GM23338 (cell line): ENCODE data around the gene FBXO8. TPM values are rescaled to one million over a fixed set of nuclear protein-coding genes. Genes with fewer than 3 reads are reported as not detected.

Experiments used
- ATAC-seq: fragments of 200-7000 bp; cut with Tn5 transposase; 3 replicates; pipeline ENCODE4 v1.9.1; 2020
- DNase-seq: peaks from one replicate; pipeline ENCODE4 v3.0.0-alpha.2; 2015; ENCODE audit warnings: low spot score
- H2AFZ ChIP-seq: fragments of 200-600 bp; sonication (generic); 2 replicates; pipeline ENCODE4 v1.8.0; 2016; ENCODE audit warnings: antibody characterized with exemption, mild to moderate bottlenecking, moderate library complexity
- H3F3A ChIP-seq: fragments of 200-600 bp; sonication (generic); replicated peaks from 2 replicates; pipeline ENCODE4 v1.8.0; 2017; ENCODE audit warnings: antibody characterized with exemption, mixed run types, low read depth
- H3K27ac ChIP-seq: fragments of 200-600 bp; sonication (generic); 2 replicates; pipeline ENCODE4 v1.6.1; 2016; ENCODE audit warnings: low read depth
- H3K27me3 ChIP-seq: fragments of 200-600 bp; sonication (generic); 2 replicates; pipeline ENCODE4 v1.8.0; 2016; ENCODE audit warnings: mild to moderate bottlenecking, mixed run types, moderate library complexity; ENCODE audit not compliant: insufficient read depth
- H3K36me3 ChIP-seq: fragments of 200-600 bp; sonication (generic); 2 replicates; pipeline ENCODE4 v1.8.0; 2016; ENCODE audit warnings: mild to moderate bottlenecking; ENCODE audit not compliant: insufficient read depth
- H3K4me1 ChIP-seq: fragments of 200-600 bp; sonication (generic); 2 replicates; pipeline ENCODE4 v1.8.0; 2016; ENCODE audit warnings: mild to moderate bottlenecking, moderate library complexity; ENCODE audit not compliant: insufficient read depth
- H3K4me2 ChIP-seq: fragments of 200-600 bp; sonication (generic); 2 replicates; pipeline ENCODE4 v1.7.1; 2017; ENCODE audit warnings: mixed run types
- H3K4me3 ChIP-seq: fragments of 200-600 bp; sonication (generic); 2 replicates; pipeline ENCODE4 v1.6.1; 2016; ENCODE audit warnings: mixed run types
- H3K79me2 ChIP-seq: fragments of 200-600 bp; sonication (generic); replicated peaks from 2 replicates; pipeline ENCODE4 v1.8.0; 2017; ENCODE audit warnings: mild to moderate bottlenecking; ENCODE audit not compliant: insufficient read depth
- H3K9me2 ChIP-seq: fragments of 200-600 bp; sonication (generic); 2 replicates; pipeline ENCODE4 v1.8.0; 2017; ENCODE audit not compliant: insufficient read depth
- H4K20me1 ChIP-seq: fragments of 200-600 bp; sonication (generic); replicated peaks from 2 replicates; pipeline ENCODE4 v1.8.0; 2017; ENCODE audit warnings: mild to moderate bottlenecking; ENCODE audit not compliant: insufficient read depth
- H3K27ac Mint-ChIP-seq: 2 replicates; pipeline ENCODE4 v1.8.0; 2020; ENCODE audit warnings: inconsistent platforms, mild to moderate bottlenecking, moderate library complexity, mixed read lengths
- H3K27me3 Mint-ChIP-seq: 3 replicates; pipeline ENCODE4 v1.8.0; 2022; ENCODE audit warnings: low read depth, mild to moderate bottlenecking, moderate library complexity, mixed read lengths, inconsistent platforms; ENCODE audit not compliant: insufficient read depth, poor library complexity
- H3K36me3 Mint-ChIP-seq: 3 replicates; pipeline ENCODE4 v1.8.0; 2021; ENCODE audit warnings: low read depth, mild to moderate bottlenecking, inconsistent platforms, moderate library complexity, mixed read lengths
- H3K4me1 Mint-ChIP-seq: 3 replicates; pipeline ENCODE4 v1.8.0; 2020; ENCODE audit warnings: mild to moderate bottlenecking, inconsistent platforms, mixed read lengths
- H3K4me3 Mint-ChIP-seq: 3 replicates; pipeline ENCODE4 v1.8.0; 2021; ENCODE audit warnings: moderate library complexity, mild to moderate bottlenecking, inconsistent platforms, mixed read lengths
- H3K9me3 Mint-ChIP-seq: 3 replicates; pipeline ENCODE4 v1.8.0; 2020; ENCODE audit warnings: moderate library complexity, mild to moderate bottlenecking, inconsistent platforms, mixed read lengths
- CREB1 ChIP-seq: fragments of 250-450 bp; sonication (Bioruptor Pico); IDR thresholded peaks from 2 replicates; pipeline ENCODE4 v1.5.0; 2020; ENCODE audit warnings: low read depth, mild to moderate bottlenecking, moderate library complexity
- CTCF ChIP-seq, 2 experiments: fragments of 200-600 bp in 1 of 2; sonication (generic) in 1 of 2; conservative IDR thresholded peaks; 2 replicates each; pipeline versions ENCODE4 v1.5.1 to v1.6.1; 2016 to 2017; ENCODE audit warnings: antibody characterized with exemption in 2 of 2, low read depth in 2 of 2, mild to moderate bottlenecking in 2 of 2, moderate library complexity in 1 of 2
- EZH2 ChIP-seq: fragments of 200-600 bp; sonication (generic); IDR thresholded peaks from one replicate; pipeline ENCODE4 v1.8.0; 2017; ENCODE audit warnings: antibody characterized with exemption, mild to moderate bottlenecking, low read depth; ENCODE audit not compliant: unreplicated experiment
- EZH2phosphoT487 ChIP-seq: fragments of 200-600 bp; sonication (generic); IDR thresholded peaks from one replicate; pipeline ENCODE4 v1.8.1; 2018; ENCODE audit warnings: antibody characterized with exemption; ENCODE audit not compliant: unreplicated experiment
- JUNB ChIP-seq: IDR thresholded peaks from one replicate; pipeline ENCODE4 v1.6.1; 2016; ENCODE audit warnings: antibody characterized with exemption; ENCODE audit not compliant: unreplicated experiment
- NANOG ChIP-seq: IDR thresholded peaks from 2 replicates; pipeline ENCODE4 v1.6.1; 2016; ENCODE audit warnings: antibody characterized with exemption, borderline replicate concordance
- POLR2AphosphoS5 ChIP-seq: IDR thresholded peaks from 2 replicates; pipeline ENCODE4 v1.6.1; 2016; ENCODE audit warnings: antibody characterized with exemption, low read depth
- REST ChIP-seq: IDR thresholded peaks from one replicate; pipeline ENCODE4 v1.6.1; 2018; ENCODE audit warnings: antibody characterized with exemption; ENCODE audit not compliant: unreplicated experiment
- STAT1 ChIP-seq: IDR thresholded peaks from one replicate; pipeline ENCODE4 v1.6.1; 2016; ENCODE audit warnings: antibody characterized with exemption; ENCODE audit not compliant: unreplicated experiment
- ZNF114 ChIP-seq: fragments of 250-450 bp; sonication (Bioruptor Pico); IDR thresholded peaks from 2 replicates; pipeline ENCODE4 v1.5.0; 2020; ENCODE audit warnings: mild to moderate bottlenecking, moderate library complexity
- ZNF331 ChIP-seq: fragments of 250-450 bp; sonication (Bioruptor Pico); IDR thresholded peaks from 2 replicates; pipeline ENCODE4 v1.5.0; 2020; ENCODE audit warnings: low read depth, mild to moderate bottlenecking, moderate library complexity
- polyA plus RNA-seq: library from polyadenylated mRNA; unstranded; fragments of >200 nt; fragmentation: Nextera tagmentation; extraction: Ambion mirVana; gene quantifications from 2 replicates; pipeline ENCODE4 v1.2.1, GENCODE V29; 2016
- total RNA-seq: library from RNA; depleted of rRNA; stranded (reverse); fragments of >200 nt; shearing (Covaris generic); gene quantifications from 2 replicates; pipeline ENCODE4 v1.2.3, GENCODE V29; 2014
- TF ChIP-seq, protein P1 (sequence below): IDR thresholded peaks from 2 replicates; pipeline ENCODE4 v1.6.1; 2016; ENCODE audit warnings: antibody characterized with exemption

The FBXO8 gene
- total and polyA plus RNA-seq, 2 experiments from 2014 or later, result 5.8 to 7.9 TPM

DNA sequence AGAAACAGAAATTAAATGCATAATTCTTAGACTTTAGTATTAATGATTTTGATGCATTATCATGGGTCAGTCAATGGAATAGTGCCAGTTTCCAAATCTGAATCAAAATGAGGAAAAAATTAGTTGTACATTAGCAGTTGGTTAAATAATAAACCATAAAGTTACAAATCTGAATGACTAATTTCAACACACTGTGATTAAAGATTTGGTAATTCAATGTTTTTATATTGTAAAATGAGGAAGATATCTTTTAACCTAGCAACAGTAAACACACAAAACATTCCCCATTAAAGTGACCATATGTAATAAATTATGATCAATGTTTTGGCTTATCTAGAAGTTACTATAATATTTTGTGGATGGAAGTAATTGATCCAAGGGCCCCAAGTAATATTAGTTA lies 1.6 kb downstream of the FBXO8 start (continued):
- no peak for TF ChIP-seq REST
- no peak for TF ChIP-seq JUNB
- TF ChIP-seq CREB1 (CRISPR knock-in tag), result no peak
- no peak for TF ChIP-seq EZH2phosphoT487
- TF ChIP-seq, protein P1, sequence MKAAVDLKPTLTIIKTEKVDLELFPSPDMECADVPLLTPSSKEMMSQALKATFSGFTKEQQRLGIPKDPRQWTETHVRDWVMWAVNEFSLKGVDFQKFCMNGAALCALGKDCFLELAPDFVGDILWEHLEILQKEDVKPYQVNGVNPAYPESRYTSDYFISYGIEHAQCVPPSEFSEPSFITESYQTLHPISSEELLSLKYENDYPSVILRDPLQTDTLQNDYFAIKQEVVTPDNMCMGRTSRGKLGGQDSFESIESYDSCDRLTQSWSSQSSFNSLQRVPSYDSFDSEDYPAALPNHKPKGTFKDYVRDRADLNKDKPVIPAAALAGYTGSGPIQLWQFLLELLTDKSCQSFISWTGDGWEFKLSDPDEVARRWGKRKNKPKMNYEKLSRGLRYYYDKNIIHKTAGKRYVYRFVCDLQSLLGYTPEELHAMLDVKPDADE, result no peak
- no peak for TF ChIP-seq POLR2AphosphoS5
- TF ChIP-seq ZNF114 (CRISPR knock-in tag), result no peak
- TF ChIP-seq ZNF331 (CRISPR knock-in tag), result no peak
- TF ChIP-seq STAT1, result no peak
- no peak for TF ChIP-seq NANOG
- no peak for TF ChIP-seq EZH2
- TF ChIP-seq CTCF (conservative IDR thresholded peaks at IDR 0.05; ENCODE audit: low read depth in 2 of 2), result no peak

DNA sequence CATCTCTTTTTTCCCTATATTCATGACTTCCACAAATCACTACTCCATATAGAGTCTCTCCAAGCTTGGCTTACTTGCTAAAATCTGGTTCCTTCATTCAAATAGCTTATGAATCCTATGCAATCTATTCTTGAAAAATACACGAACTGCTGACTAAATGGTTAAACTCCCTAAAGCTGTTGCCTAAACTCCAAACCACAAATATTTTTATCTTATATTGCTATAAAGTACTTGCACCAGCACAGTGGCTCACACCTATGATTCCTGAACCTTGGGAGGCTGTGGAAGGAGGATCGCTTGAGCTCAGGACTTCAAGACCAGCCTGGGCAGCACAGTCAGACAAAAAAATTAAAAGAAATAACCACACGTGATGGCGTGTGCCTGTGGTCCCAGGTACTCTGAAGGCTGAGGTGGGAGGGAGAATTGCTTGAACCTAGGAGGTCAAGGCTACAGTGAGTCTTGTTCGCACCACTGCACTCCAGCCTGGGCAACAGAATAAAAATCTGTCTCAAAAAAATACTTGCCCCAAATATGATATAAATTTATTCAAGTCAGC lies 2.2 kb downstream of the FBXO8 start:
- no peak overlapping the region for H3K4me2 ChIP-seq
- DNase-seq, result no peak
- H3K4me3 Mint-ChIP-seq, result no peak overlapping the region
- ATAC-seq, result no peak
- peaks cover 5% of the 10 kb centered on the region; the same call in 1 of the 2 replicates for H3K4me1 ChIP-seq
- H3F3A ChIP-seq, result no peaks in the 10 kb centered on the region
- no peak overlapping the region for H3K27ac Mint-ChIP-seq
- H3K27me3 Mint-ChIP-seq, result no peaks in the 10 kb centered on the region
- peaks cover 17% of the 10 kb centered on the region for H3K79me2 ChIP-seq
- H3K4me1 Mint-ChIP-seq, result peaks cover 9% of the 10 kb centered on the region; the same call in 1 of the 3 replicates
- H3K36me3 Mint-ChIP-seq, result no peaks in the 10 kb centered on the region
- no peak overlapping the region for H3K27ac ChIP-seq
- no peak overlapping the region for H3K4me3 ChIP-seq
- no peaks in the 10 kb centered on the region for H3K9me3 Mint-ChIP-seq
- H3K9me2 ChIP-seq, result no peaks in the 10 kb centered on the region
- no peaks in the 10 kb centered on the region for H3K36me3 ChIP-seq
- no peak overlapping the region for H2AFZ ChIP-seq
- no peaks in the 10 kb centered on the region for H3K27me3 ChIP-seq
- no peaks in the 10 kb centered on the region; the same call in 1 of the 2 replicates for H4K20me1 ChIP-seq
- no peak for TF ChIP-seq POLR2AphosphoS5
- TF ChIP-seq EZH2, result no peak
- no peak for TF ChIP-seq STAT1
- no peak for TF ChIP-seq CTCF (conservative IDR thresholded peaks at IDR 0.05; ENCODE audit: low read depth in 2 of 2)
- no peak for TF ChIP-seq CREB1 (CRISPR knock-in tag)
- TF ChIP-seq REST, result no peak
- no peak for TF ChIP-seq JUNB
- no peak for TF ChIP-seq ZNF114 (CRISPR knock-in tag)
- no peak for TF ChIP-seq EZH2phosphoT487
- no peak for TF ChIP-seq ZNF331 (CRISPR knock-in tag)
